ENCODE data around the gene AGR2. TPM values are rescaled to one million over a fixed set of nuclear protein-coding genes. Genes with fewer than 3 reads are reported as not detected.

Gene AGR2
- polyA plus RNA-seq, 1 of the 3 experiments (the other 2 are of a cell fraction), result not detected

DNA sequence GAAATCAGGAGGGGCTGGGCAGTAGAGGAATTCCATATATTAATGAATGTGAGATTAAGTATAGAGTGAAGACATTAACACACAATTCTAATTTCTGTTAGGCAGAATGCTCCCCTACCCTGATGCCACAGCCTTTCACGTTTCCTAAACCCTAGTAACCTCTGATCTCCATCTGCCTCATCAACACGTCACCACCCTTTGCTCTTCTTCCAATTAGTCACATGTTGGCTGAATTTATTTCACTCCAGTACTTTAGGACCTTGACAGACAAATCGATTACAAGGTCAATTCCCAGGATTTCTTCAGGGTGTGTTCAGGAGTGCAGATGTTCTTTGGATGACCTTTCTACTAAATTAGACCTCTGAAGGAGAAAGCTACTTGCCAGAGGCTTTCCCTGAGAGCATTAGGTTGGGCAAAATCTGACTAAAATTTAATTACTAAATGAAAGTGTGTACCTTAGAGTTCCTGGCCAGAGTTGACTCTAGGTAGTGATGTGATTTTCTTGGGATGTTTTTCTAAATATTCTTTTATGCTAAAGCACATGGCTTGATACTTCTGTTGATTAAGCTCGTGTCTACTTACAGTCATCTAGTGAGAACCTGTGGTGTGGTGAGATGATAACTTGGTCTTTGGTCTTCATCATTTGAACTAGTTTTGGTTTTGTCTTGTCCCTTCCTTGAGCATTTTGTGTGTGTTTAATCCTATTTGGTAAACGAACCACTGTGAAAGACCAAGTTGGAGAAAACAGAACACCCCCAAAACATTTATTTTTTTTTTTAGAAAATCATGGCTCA lies 12.7 kb downstream of the AGR2 start (continued):
- TF ChIP-seq USF1 (IDR thresholded peaks at IDR 0.05; ENCODE audit: borderline replicate concordance, low read depth) (no peak), POLR2AphosphoS5 (IDR thresholded peaks at IDR 0.05; ENCODE audit: low read depth, low read length) (no peak), YY1 (IDR thresholded peaks at IDR 0.05; ENCODE audit: low read depth) (no peak), JUND (IDR thresholded peaks at IDR 0.05) (no peak), FOSL2 (IDR thresholded peaks at IDR 0.05; ENCODE audit: borderline replicate concordance, low read depth) (no peak), EP300 (IDR thresholded peaks at IDR 0.05; ENCODE audit: borderline replicate concordance in 1 of 2, low read depth in 1 of 2, low read length in 1 of 2) (no peak), RFX5 (IDR thresholded peaks at IDR 0.05; ENCODE audit: low read length) (no peak), CHD2 (IDR thresholded peaks at IDR 0.05; ENCODE audit: low read length, partially characterized antibody) (no peak)

DNA sequence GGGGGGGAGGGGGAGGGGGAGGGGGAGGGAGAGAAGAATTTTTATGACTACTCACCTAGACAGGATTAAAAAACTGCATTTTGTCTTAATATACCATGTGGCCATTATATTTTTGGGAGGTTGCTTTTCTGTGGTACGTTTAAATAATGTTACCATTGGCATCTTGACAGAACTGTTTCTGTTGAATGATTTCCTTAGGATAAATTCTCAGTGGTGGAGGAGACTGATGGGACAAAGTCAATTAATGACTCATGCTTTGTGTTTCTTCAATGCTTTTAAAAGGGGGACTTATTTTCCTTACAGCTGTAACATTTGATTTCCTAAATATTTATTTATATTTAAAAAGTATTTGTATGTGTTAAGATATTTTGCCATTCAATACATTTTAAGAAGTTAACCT lies 13.7 kb downstream of the AGR2 start:
- CTCF ChIA-PET, result interaction anchor here (0.9 kb wide), 1 partner anchor 9 kb away, joined by 3 read pairs; no protein-coding TSS in a partner anchor
- no peak overlapping the region for H3K9ac ChIP-seq
- WGBS (ENCODE audit: low lambda C conversion rate), result 14% methylated on average over 1 of the region's 1 CpG
- no peaks in the 10 kb centered on the region for H3K9me2 ChIP-seq
- DNase-seq, result no peak
- TF ChIP-seq SMC3 (IDR thresholded peaks at IDR 0.05; ENCODE audit: low read depth, low read length), result no peak
- TF ChIP-seq TEAD4 (IDR thresholded peaks at IDR 0.05; ENCODE audit: borderline replicate concordance, insufficient read depth), result no peak
- no peak for TF ChIP-seq TAF1 (IDR thresholded peaks at IDR 0.05; ENCODE audit: borderline replicate concordance, low read depth, low read length)
- TF ChIP-seq MXI1 (IDR thresholded peaks at IDR 0.05; ENCODE audit: low read depth, low read length), result no peak
- TF ChIP-seq RCOR1 (IDR thresholded peaks at IDR 0.05; ENCODE audit: low read length), result no peak
- no peak for TF ChIP-seq ELF1 (IDR thresholded peaks at IDR 0.05)
- TF ChIP-seq CHD2 (IDR thresholded peaks at IDR 0.05; ENCODE audit: low read length, partially characterized antibody), result no peak
- TF ChIP-seq EZH2phosphoT487 (IDR thresholded peaks at IDR 0.05; ENCODE audit: borderline replicate concordance, low read depth), result no peak
- no peak for TF ChIP-seq JUND (IDR thresholded peaks at IDR 0.05)
- no peak for TF ChIP-seq FOXJ3 (CRISPR knock-in tag; IDR thresholded peaks at IDR 0.05)
- POLR2A ChIA-PET, result no interaction called here
- H4K20me1 ChIP-seq (ENCODE audit: insufficient read depth), result no peaks in the 10 kb centered on the region
- H3K4me1 ChIP-seq (ENCODE audit: control insufficient read depth in 1 of 2, insufficient read depth in 2 of 2, low read depth in 1 of 2, low read length in 1 of 2), result peaks cover 0 to 13% of the 10 kb centered on the region in 2 experiments; a peak in 2 of 4 replicates
- H3K36me3 ChIP-seq (replicated peaks in 1 of 2; ENCODE audit: control insufficient read depth in 1 of 2, insufficient read depth in 2 of 2, low read length in 1 of 2), result no peaks in the 10 kb centered on the region
- H3K4me2 ChIP-seq, result no peak overlapping the region
- H3F3A ChIP-seq (replicated peaks; ENCODE audit: insufficient read depth), result no peaks in the 10 kb centered on the region
- H3K9me3 ChIP-seq, result no peaks in the 10 kb centered on the region
- no peaks in the 10 kb centered on the region for H3K79me2 ChIP-seq (ENCODE audit: insufficient read depth)
- H3K27ac ChIP-seq (ENCODE audit: low read depth in 2 of 2, low read length in 1 of 2), result no peak overlapping the region
- H2AFZ ChIP-seq (ENCODE audit: low read depth), result no peak overlapping the region
- no peak overlapping the region for H3K4me3 ChIP-seq (ENCODE audit: low read depth in 2 of 2, low read length in 1 of 2)
- H3K27me3 ChIP-seq (ENCODE audit: insufficient read depth), result peaks cover 4% of the 10 kb centered on the region; the same call in 1 of the 2 replicates
